H9 (cell line): ENCODE results near the gene RPN1. TPM values are rescaled to one million over a fixed set of nuclear protein-coding genes. Genes with fewer than 3 reads are reported as not detected.

ENCODE experiments used
- DNase-seq: peaks from one replicate; pipeline ENCODE4 v3.0.0-alpha.2; 2017
- H2AFZ ChIP-seq: one replicate; pipeline ENCODE4 v1.6.1; 2013; ENCODE audit warnings: mild to moderate bottlenecking, low read length, control low read depth, moderate library complexity
- H2AK5ac ChIP-seq: 2 replicates; pipeline ENCODE4 v1.6.1; 2013; ENCODE audit warnings: low read length, control low read depth, mixed read lengths; ENCODE audit not compliant: insufficient read length
- H2BK120ac ChIP-seq: one replicate; pipeline ENCODE4 v1.6.1; 2013; ENCODE audit warnings: low read depth, mild to moderate bottlenecking, low read length, control low read depth, inconsistent platforms; ENCODE audit not compliant: poor library complexity, severe bottlenecking
- H2BK12ac ChIP-seq: 2 replicates; pipeline ENCODE4 v1.6.1; 2013; ENCODE audit warnings: low read length, control low read depth, mixed read lengths, low read depth; ENCODE audit not compliant: insufficient read length
- H2BK15ac ChIP-seq: 2 replicates; pipeline ENCODE4 v1.6.1; 2013; ENCODE audit warnings: low read depth, low read length, control low read depth
- H2BK20ac ChIP-seq: one replicate; pipeline ENCODE4 v1.6.1; 2013; ENCODE audit warnings: low read depth, mild to moderate bottlenecking, low read length, control low read depth, inconsistent platforms; ENCODE audit not compliant: poor library complexity, severe bottlenecking
- H2BK5ac ChIP-seq: 2 replicates; pipeline ENCODE4 v1.6.1; 2013; ENCODE audit warnings: low read length, control low read depth, mixed read lengths; ENCODE audit not compliant: insufficient read length
- H3K14ac ChIP-seq: 2 replicates; pipeline ENCODE4 v1.6.1; 2013; ENCODE audit warnings: low read length, control low read depth; ENCODE audit not compliant: insufficient read depth
- H3K18ac ChIP-seq: 2 replicates; pipeline ENCODE4 v1.6.1; 2013; ENCODE audit warnings: low read depth, mild to moderate bottlenecking, mixed read lengths, low read length, control low read depth; ENCODE audit not compliant: insufficient read length
- H3K23ac ChIP-seq: 2 replicates; pipeline ENCODE4 v1.6.1; 2013; ENCODE audit warnings: low read length, control low read depth, mixed read lengths, low read depth; ENCODE audit not compliant: insufficient read length
- H3K23me2 ChIP-seq: 2 replicates; pipeline ENCODE4 v1.6.1; 2013; ENCODE audit warnings: low read depth, mild to moderate bottlenecking, mixed read lengths, low read length, control low read depth; ENCODE audit not compliant: insufficient read length, poor library complexity, severe bottlenecking
- H3K27ac ChIP-seq: 2 replicates; pipeline ENCODE4 v1.5.1; 2013; ENCODE audit warnings: low read length, control low read depth, mixed read lengths, low read depth; ENCODE audit not compliant: insufficient read length
- H3K27me3 ChIP-seq: 2 replicates; pipeline ENCODE4 v1.6.1; 2013; ENCODE audit warnings: low read length, control low read depth, inconsistent platforms; ENCODE audit not compliant: insufficient read depth
- H3K4ac ChIP-seq: 2 replicates; pipeline ENCODE4 v1.6.1; 2013; ENCODE audit warnings: low read depth, mild to moderate bottlenecking, control low read depth, inconsistent platforms, low read length, moderate library complexity
- H3K4me1 ChIP-seq: 2 replicates; pipeline ENCODE4 v1.6.1; 2013; ENCODE audit warnings: low read length, control low read depth, inconsistent platforms; ENCODE audit not compliant: insufficient read depth
- H3K4me2 ChIP-seq: 2 replicates; pipeline ENCODE4 v1.6.1; 2013; ENCODE audit warnings: low read length, control low read depth, mixed read lengths; ENCODE audit not compliant: insufficient read length, insufficient read depth
- H3K56ac ChIP-seq: 2 replicates; pipeline ENCODE4 v1.6.1; 2013; ENCODE audit warnings: low read depth, mild to moderate bottlenecking, mixed read lengths, low read length, control low read depth; ENCODE audit not compliant: insufficient read length
- H3K79me1 ChIP-seq: 2 replicates; pipeline ENCODE4 v1.6.1; 2013; ENCODE audit warnings: low read depth, mild to moderate bottlenecking, moderate library complexity, low read length, control low read depth, inconsistent platforms; ENCODE audit not compliant: insufficient read depth, poor library complexity, severe bottlenecking
- H3K79me2 ChIP-seq: 2 replicates; pipeline ENCODE4 v1.6.1; 2013; ENCODE audit warnings: low read length, control low read depth, inconsistent platforms; ENCODE audit not compliant: insufficient read depth
- H3K9ac ChIP-seq: 2 replicates; pipeline ENCODE4 v1.6.1; 2013; ENCODE audit warnings: low read length, control low read depth, mixed read lengths; ENCODE audit not compliant: insufficient read length; ENCODE audit errors: extremely low read depth
- H3K9me3 ChIP-seq: one replicate; pipeline ENCODE4 v1.6.1; 2013; ENCODE audit warnings: low read depth, low read length, inconsistent platforms; ENCODE audit not compliant: control insufficient read depth
- H3T11ph ChIP-seq: one replicate; pipeline ENCODE4 v1.6.1; 2013; ENCODE audit warnings: mild to moderate bottlenecking, low read length, control low read depth, inconsistent platforms
- H4K20me1 ChIP-seq: one replicate; pipeline ENCODE4 v1.6.1; 2013; ENCODE audit not compliant: control insufficient read depth, insufficient read length, insufficient read depth
- H4K5ac ChIP-seq: 2 replicates; pipeline ENCODE4 v1.6.1; 2013; ENCODE audit warnings: low read depth, mild to moderate bottlenecking, mixed read lengths, low read length, control low read depth; ENCODE audit not compliant: insufficient read length
- H4K8ac ChIP-seq: replicated peaks from 2 replicates; pipeline ENCODE4 v1.6.1; 2013; ENCODE audit warnings: low read length, control low read depth, mixed read lengths, low read depth; ENCODE audit not compliant: insufficient read length
- H4K91ac ChIP-seq: 2 replicates; pipeline ENCODE4 v1.6.1; 2013; ENCODE audit warnings: low read depth, mild to moderate bottlenecking, moderate library complexity, mixed read lengths, low read length, control low read depth; ENCODE audit not compliant: insufficient read length
- H3K27ac Mint-ChIP-seq, 3 experiments: 2 replicates in 2 of 3; 3 replicates in 1 of 3; pipeline ENCODE4 v1.8.0; 2020 to 2021; ENCODE audit warnings: mixed read lengths in 3 of 3, mild to moderate bottlenecking in 1 of 3, moderate library complexity in 1 of 3
- H3K27me3 Mint-ChIP-seq: 2 replicates; pipeline ENCODE4 v1.8.0; 2021; ENCODE audit warnings: low read depth, mild to moderate bottlenecking, moderate library complexity, mixed read lengths
- H3K36me3 Mint-ChIP-seq, 3 experiments: 2 replicates in 2 of 3; 3 replicates in 1 of 3; pipeline ENCODE4 v1.8.0; 2020 to 2021; ENCODE audit warnings: low read depth in 3 of 3, mixed read lengths in 3 of 3; ENCODE audit not compliant: insufficient read depth in 1 of 3
- H3K4me1 Mint-ChIP-seq, 2 experiments: 2 replicates each; pipeline ENCODE4 v1.8.0; 2020; ENCODE audit warnings: mixed read lengths in 2 of 2
- H3K4me3 Mint-ChIP-seq, 2 experiments: 2 replicates in 1 of 2; 3 replicates in 1 of 2; pipeline ENCODE4 v1.8.0; 2020 to 2021; ENCODE audit warnings: mild to moderate bottlenecking in 2 of 2, mixed read lengths in 2 of 2, moderate library complexity in 1 of 2
- H3K9me3 Mint-ChIP-seq, 2 experiments: 2 replicates in 1 of 2; 3 replicates in 1 of 2; pipeline ENCODE4 v1.8.0; 2020; ENCODE audit warnings: mild to moderate bottlenecking in 2 of 2, mixed read lengths in 2 of 2, moderate library complexity in 1 of 2
- CTCF ChIP-seq: fragments of 200-600 bp; sonication (generic); conservative IDR thresholded peaks from 3 replicates; pipeline ENCODE4 v1.8.0; 2021; ENCODE audit warnings: antibody characterized with exemption, mild to moderate bottlenecking
- WGBS: extraction: QIAGEN DNeasy Blood & Tissue Kit; methylation state at CpG from one replicate; pipeline ENCODE4 v1.1.7; 2013; ENCODE audit warnings: missing lambda C conversion rate, low lambda C conversion rate, mixed read lengths; ENCODE audit not compliant: insufficient read length; ENCODE audit errors: extremely low coverage; 5-methylcytosine and 5-hydroxymethylcytosine counted together
- total RNA-seq: library from RNA; stranded (reverse); gene quantifications from 2 replicates; pipeline ENCODE4 v1.2.1, GENCODE V29; 2021

Gene RPN1
- total RNA-seq, 1 experiment from 2014 or later: 174 TPM

- Mint-ChIP-seq H3K27me3 (peaks cover 24% of the 10 kb centered on the region), H3K4me3 (no peak overlapping the region), H3K27ac (no peak overlapping the region), H3K9me3 (peaks cover 2 to 5% of the 10 kb centered on the region in 2 experiments), H3K4me1 (peaks cover 19 to 21% of the 10 kb centered on the region in 2 experiments), H3K36me3 (peaks cover 0 to 2% (median 0%) of the 10 kb centered on the region in 3 experiments; a peak in 1 of 7 replicates)
- Histone ChIP-seq H4K5ac (no peak overlapping the region), H3K14ac (no peak overlapping the region), H3K9me3 (no peaks in the 10 kb centered on the region), H3K56ac (no peak overlapping the region), H3K23me2 (no peaks in the 10 kb centered on the region), H3K79me1 (no peaks in the 10 kb centered on the region), H2BK5ac (no peak overlapping the region), H2BK15ac (no peak overlapping the region), H3K27me3 (no peaks in the 10 kb centered on the region; the same call in 1 of the 2 replicates), H3T11ph (no peak overlapping the region), H2BK120ac (no peak overlapping the region), H4K20me1 (no peaks in the 10 kb centered on the region), H3K4me2 (no peak overlapping the region), H3K27ac (no peak overlapping the region), H3K18ac (no peak overlapping the region), H2BK12ac (no peak overlapping the region), H3K23ac (no peak overlapping the region), H2AK5ac (no peak overlapping the region), H4K8ac (no peak overlapping the region), H3K4ac (no peak overlapping the region), H3K9ac (no peak overlapping the region), H3K4me1 (no peaks in the 10 kb centered on the region), H2BK20ac (no peak overlapping the region), H4K91ac (no peak overlapping the region), H2AFZ (no peak overlapping the region), H3K79me2 (no peaks in the 10 kb centered on the region)
- no peak for DNase-seq
- no CpG with 5 or more reads among the region's 7 CpGs for WGBS
- no peak for TF ChIP-seq CTCF
These were observed 65.4 kb downstream of the RPN1 start for GRCh38 chr3:128585189-128585588.
